ENCODE data around the gene SLC25A20.
"Not testable (repeated sequence)": the region's sequence is repeated elsewhere in the genome, so short reads cannot be mapped to it uniquely, and the experiment has no call there.

The SLC25A20 gene

DNA sequence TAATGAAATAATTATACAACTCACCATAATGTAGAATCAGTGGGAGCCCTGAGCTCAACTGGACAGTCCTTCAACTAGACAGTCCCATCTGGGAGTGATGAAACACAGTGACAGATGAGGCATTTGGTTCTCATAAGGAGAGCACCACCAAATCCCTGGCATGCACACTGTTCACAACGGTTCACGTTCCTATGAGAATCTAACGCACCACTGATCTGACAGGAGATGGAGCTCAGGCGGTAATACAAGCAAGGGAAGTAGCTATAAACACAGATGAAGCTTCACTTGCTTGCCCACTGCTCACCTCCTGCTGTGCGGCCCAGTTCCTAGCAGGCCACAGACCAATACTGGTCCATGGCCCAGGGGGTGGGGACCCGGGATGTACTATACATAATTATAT lies 68.0 kb downstream of the SLC25A20 start:
- Histone ChIP-seq H3K36me3 (ENCODE audit: insufficient read depth, low read length) (no peaks in the 10 kb centered on the region), H3K4me3 (ENCODE audit: low read depth in 1 of 2, low read length in 2 of 2) (no peak overlapping the region), H3K27me3 (ENCODE audit: control insufficient read depth in 1 of 2, insufficient read depth in 2 of 2, low read length in 2 of 2) (no peaks in the 10 kb centered on the region), H3K9ac (ENCODE audit: low read length) (no peak overlapping the region), H3K4me1 (ENCODE audit: insufficient read depth, low read length) (no peaks in the 10 kb centered on the region), H3K9me3 (ENCODE audit: low read length) (no peaks in the 10 kb centered on the region), H3K27ac (ENCODE audit: low read depth, low read length) (no peak overlapping the region)

DNA sequence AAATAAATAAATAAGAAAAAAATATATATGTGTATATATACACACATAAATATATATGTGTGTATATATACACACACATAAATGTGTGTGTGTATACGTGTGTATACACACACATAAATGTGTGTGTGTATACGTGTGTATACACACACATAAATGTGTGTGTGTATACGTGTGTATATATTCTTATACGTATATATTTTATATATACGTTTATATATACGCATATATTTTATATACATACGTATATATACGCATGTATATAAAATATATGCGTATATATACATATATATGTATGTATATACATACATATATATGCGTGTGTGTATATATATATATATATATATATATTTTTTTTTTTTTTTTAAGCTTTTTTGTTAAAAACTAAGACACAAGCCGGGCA lies 69.2 kb downstream of the SLC25A20 start:
- H3K4me3 ChIP-seq (ENCODE audit: low read depth in 1 of 2, low read length in 2 of 2); H3K36me3 ChIP-seq (ENCODE audit: insufficient read depth, low read length); H3K9ac ChIP-seq (ENCODE audit: low read length); H3K4me1 ChIP-seq (ENCODE audit: insufficient read depth, low read length); H3K27ac ChIP-seq (ENCODE audit: low read depth, low read length); H3K9me3 ChIP-seq (ENCODE audit: low read length); H3K27me3 ChIP-seq (ENCODE audit: control insufficient read depth in 1 of 2, insufficient read depth in 2 of 2, low read length in 2 of 2): not testable (repeated sequence)

DNA sequence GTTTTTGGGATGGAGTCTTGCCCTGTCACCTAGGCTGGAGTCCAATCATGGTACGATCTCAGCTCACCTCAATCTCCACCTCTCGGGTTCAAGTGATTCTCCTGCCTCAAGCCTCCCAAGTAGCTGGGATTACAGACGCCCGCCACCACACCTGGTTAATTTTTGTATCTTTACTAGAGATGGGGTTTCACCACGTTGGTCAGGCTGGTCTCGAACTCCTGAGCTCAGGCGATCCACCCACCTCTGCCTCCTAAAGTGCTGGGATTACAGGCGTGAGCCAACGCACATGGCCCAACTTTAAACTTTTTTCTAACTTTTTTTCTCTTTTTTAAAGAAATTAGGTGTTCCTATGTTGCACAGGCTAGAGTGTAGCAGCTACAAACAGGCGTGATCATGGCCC lies 70.8 kb downstream of the SLC25A20 start:
- H3K9ac ChIP-seq (ENCODE audit: low read length); H3K36me3 ChIP-seq (ENCODE audit: insufficient read depth, low read length); H3K4me3 ChIP-seq (ENCODE audit: low read depth in 1 of 2, low read length in 2 of 2); H3K9me3 ChIP-seq (ENCODE audit: low read length); H3K27me3 ChIP-seq (ENCODE audit: control insufficient read depth in 1 of 2, insufficient read depth in 2 of 2, low read length in 2 of 2); H3K27ac ChIP-seq (ENCODE audit: low read depth, low read length); H3K4me1 ChIP-seq (ENCODE audit: insufficient read depth, low read length): not testable (repeated sequence)

DNA sequence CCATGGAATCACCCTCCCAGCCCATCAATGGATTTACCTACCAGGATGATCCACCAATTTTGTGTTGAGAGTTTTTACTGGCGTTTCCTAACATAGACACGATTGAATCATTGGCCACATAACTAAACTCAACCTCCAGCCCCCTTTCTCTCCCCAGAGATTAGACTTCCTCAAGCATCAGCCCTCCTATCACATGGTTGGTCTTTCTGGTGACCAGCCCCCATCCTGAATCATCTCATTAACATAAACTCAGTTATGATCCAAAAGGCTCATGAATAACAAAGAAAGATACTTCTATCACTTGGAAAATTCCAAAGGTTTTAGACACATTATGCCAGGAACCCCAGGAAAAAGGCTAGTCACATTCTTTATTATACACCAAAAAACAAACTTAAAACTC lies 72.2 kb downstream of the SLC25A20 start:
- Histone ChIP-seq H3K27me3 (ENCODE audit: control insufficient read depth in 1 of 2, insufficient read depth in 2 of 2, low read length in 2 of 2) (no peaks in the 10 kb centered on the region), H3K9me3 (ENCODE audit: low read length) (no peaks in the 10 kb centered on the region), H3K4me1 (ENCODE audit: insufficient read depth, low read length) (no peaks in the 10 kb centered on the region), H3K27ac (ENCODE audit: low read depth, low read length) (no peak overlapping the region), H3K36me3 (ENCODE audit: insufficient read depth, low read length) (no peaks in the 10 kb centered on the region), H3K9ac (ENCODE audit: low read length) (no peak overlapping the region), H3K4me3 (ENCODE audit: low read depth in 1 of 2, low read length in 2 of 2) (no peak overlapping the region)

DNA sequence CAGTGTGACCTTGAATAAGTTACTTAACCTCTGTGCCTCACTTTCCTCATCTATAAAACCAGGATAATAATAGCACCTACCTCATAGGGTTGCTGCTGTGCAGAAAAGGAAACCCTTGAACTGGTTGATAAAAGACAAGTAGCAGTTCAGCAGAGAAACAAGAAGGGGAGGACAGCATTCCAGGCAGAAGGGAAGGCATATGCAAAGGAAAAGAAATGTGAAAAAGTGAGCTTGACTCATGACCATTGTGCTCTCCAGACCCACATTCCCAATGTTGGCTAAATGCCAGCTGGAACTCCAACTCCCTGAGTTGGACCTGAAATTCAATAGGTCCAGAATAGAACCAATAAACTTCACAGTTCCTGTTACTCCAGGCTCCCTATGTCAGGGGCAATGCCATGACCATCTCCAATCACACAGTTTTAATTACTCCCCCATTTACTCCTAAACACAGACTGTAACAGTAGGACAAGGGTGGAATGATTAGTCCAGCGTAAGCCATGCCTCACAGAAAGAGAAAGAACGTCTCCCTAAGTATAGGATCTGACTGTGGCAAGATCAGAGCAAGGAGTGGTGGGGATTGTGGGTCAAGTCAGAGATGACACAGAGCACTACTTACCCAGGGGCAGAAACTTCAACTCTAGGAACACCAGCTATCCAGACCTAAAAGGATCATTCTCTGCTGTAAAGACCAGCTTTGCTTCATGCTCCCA lies 77.9 kb downstream of the SLC25A20 start:
- Histone ChIP-seq H3K36me3 (ENCODE audit: insufficient read depth, low read length) (no peaks in the 10 kb centered on the region), H3K4me1 (ENCODE audit: insufficient read depth, low read length) (peaks cover 19% of the 10 kb centered on the region), H3K9ac (ENCODE audit: low read length) (no peak overlapping the region), H3K9me3 (ENCODE audit: low read length) (no peaks in the 10 kb centered on the region), H3K27ac (ENCODE audit: low read depth, low read length) (no peak overlapping the region), H3K27me3 (ENCODE audit: control insufficient read depth in 1 of 2, insufficient read depth in 2 of 2, low read length in 2 of 2) (no peaks in the 10 kb centered on the region), H3K4me3 (ENCODE audit: low read depth in 1 of 2, low read length in 2 of 2) (no peak overlapping the region)

DNA sequence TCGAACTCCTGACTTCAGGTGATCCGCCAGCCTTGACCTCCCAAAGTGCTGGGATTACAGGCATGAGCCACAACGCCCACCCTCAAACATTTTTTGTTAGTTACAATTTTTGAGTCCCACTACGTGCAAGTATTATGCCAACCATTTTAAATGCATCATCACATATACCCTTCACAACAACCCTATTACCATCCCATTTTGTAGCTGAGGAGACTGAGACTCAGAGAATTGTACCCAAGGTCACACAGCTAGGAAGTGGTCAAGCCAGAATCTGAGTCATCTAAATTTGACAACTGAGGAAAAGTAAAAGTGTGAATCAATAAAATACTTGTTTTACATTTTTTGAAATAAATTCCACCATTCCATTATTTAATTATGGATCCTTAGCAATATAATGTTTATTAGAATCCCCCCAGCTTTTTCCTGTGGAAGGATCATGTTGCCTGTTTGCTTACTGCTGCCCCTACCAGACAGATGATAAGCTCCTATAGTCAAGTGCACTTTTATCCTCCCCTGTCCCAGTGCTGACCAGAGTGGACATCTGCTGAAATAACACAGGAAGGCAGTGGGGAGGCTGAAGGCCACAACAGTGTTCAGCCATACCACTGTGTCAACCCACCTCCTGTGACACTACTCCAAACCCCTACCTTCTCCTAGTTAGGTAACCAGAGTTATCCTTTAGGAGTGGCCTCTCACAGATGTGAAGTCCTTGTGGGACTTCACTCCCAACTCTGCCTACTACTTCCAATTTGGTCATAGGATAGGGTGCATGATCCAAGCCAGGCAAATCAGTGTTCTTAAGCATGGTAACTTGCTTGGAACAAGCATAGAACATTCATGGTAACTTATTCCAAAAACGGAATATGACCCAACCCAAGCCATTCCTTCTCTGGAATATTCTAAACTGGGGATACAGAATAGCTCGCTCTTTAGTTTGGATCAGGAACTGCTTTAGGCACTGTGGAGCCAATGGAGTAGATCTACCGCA lies 79.2 kb downstream of the SLC25A20 start:
- no peak overlapping the region for H3K4me3 ChIP-seq (ENCODE audit: low read depth in 1 of 2, low read length in 2 of 2)
- H3K36me3 ChIP-seq (ENCODE audit: insufficient read depth, low read length): no peaks in the 10 kb centered on the region
- no peaks in the 10 kb centered on the region for H3K9me3 ChIP-seq (ENCODE audit: low read length)
- peaks cover 19% of the 10 kb centered on the region for H3K4me1 ChIP-seq (ENCODE audit: insufficient read depth, low read length)
- H3K27ac ChIP-seq (ENCODE audit: low read depth, low read length): no peak overlapping the region
- no peaks in the 10 kb centered on the region for H3K27me3 ChIP-seq (ENCODE audit: control insufficient read depth in 1 of 2, insufficient read depth in 2 of 2, low read length in 2 of 2)
- H3K9ac ChIP-seq (ENCODE audit: low read length): no peak overlapping the region

DNA sequence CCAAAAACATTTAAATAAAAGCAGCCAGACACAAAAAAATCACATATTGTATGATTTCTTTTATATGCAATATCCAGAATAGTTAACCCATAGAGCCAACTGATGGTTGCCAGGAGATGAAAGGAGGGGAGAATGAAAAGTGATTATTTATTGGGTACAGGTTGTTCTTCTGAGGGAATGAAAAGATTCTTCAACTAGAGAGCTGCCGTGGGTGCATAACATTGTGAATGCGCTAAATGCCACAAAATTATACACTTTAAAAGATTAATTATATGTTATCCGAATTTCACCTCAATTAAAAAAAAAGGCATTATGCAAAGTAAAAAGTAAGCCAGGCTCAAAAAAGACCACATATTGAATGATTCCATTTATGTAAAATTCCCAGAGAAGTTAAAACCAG lies 87.2 kb downstream of the SLC25A20 start:
- H3K9ac ChIP-seq (ENCODE audit: low read length): no peak overlapping the region
- no peaks in the 10 kb centered on the region for H3K27me3 ChIP-seq (ENCODE audit: control insufficient read depth in 1 of 2, insufficient read depth in 2 of 2, low read length in 2 of 2)
- no peak overlapping the region for H3K27ac ChIP-seq (ENCODE audit: low read depth, low read length)
- no peaks in the 10 kb centered on the region for H3K36me3 ChIP-seq (ENCODE audit: insufficient read depth, low read length)
- no peak overlapping the region for H3K4me3 ChIP-seq (ENCODE audit: low read depth in 1 of 2, low read length in 2 of 2)
- H3K9me3 ChIP-seq (ENCODE audit: low read length): no peaks in the 10 kb centered on the region
- no peaks in the 10 kb centered on the region for H3K4me1 ChIP-seq (ENCODE audit: insufficient read depth, low read length)

All from muscle layer of colon (tissue), 2 donors.